Bronchial epithelial cell (primary cell): ENCODE measurements around the gene USP48. TPM values are rescaled to one million over a fixed set of nuclear protein-coding genes. Genes with fewer than 3 reads are reported as not detected.
"Not testable (repeated sequence)": the region's sequence is repeated elsewhere in the genome, so short reads cannot be mapped to it uniquely, and the experiment has no call there.

Experiments used
- DNase-seq: peaks from one replicate; pipeline ENCODE4 v3.0.0-alpha.2; 2010; ENCODE audit warnings: low read depth
- FAIRE-seq: peaks from 2 replicates; lab custom pipeline; 2011; peaks lifted over from hg19 to GRCh38; lab: Jason Lieb, UNC
- H3K27me3 ChIP-seq: 2 replicates; pipeline ENCODE4 v1.5.1; 2011; ENCODE audit warnings: low read length; ENCODE audit not compliant: control insufficient read depth, insufficient read depth
- H3K36me3 ChIP-seq: 2 replicates; pipeline ENCODE4 v1.5.1; 2011; ENCODE audit warnings: low read length; ENCODE audit not compliant: control insufficient read depth, insufficient read depth
- H3K4me3 ChIP-seq: 2 replicates; pipeline ENCODE4 v1.5.1; 2011; ENCODE audit warnings: mild to moderate bottlenecking, low read depth, low read length, control low read depth
- CTCF ChIP-seq: IDR thresholded peaks from 2 replicates; pipeline ENCODE4 v1.5.1; 2011; ENCODE audit warnings: mild to moderate bottlenecking, moderate library complexity, low read length, control low read depth, inconsistent platforms; ENCODE audit not compliant: insufficient read depth, severe bottlenecking
- total RNA-seq: library from RNA; depleted of rRNA; stranded (reverse); fragments of >200 nt; gene quantifications from 2 replicates; pipeline ENCODE4 v1.2.1, GENCODE V29; 2014

USP48 gene
- total RNA-seq, 1 donor from 2014 or later, result 23.4 TPM

GRCh38 chr1:21779613-21780521 lies 3.1 kb downstream of the USP48 start:
- H3K4me3 ChIP-seq, result no peak overlapping the region
- no peak for TF ChIP-seq CTCF
- no peak for FAIRE-seq

GRCh38 chr1:21778405-21778727 lies 4.6 kb downstream of the USP48 start:
- TF ChIP-seq CTCF, result no peak
- DNase-seq (no peak), FAIRE-seq (no peak)
- no peaks in the 10 kb centered on the region for H3K36me3 ChIP-seq
- no peaks in the 10 kb centered on the region for H3K27me3 ChIP-seq
- no peak overlapping the region for H3K4me3 ChIP-seq

More at GRCh38 chr1:21779613-21780521, 3.1 kb downstream of the USP48 start:
- DNase-seq, result no peak
- no peaks in the 10 kb centered on the region for H3K27me3 ChIP-seq
- H3K36me3 ChIP-seq, result no peaks in the 10 kb centered on the region

GRCh38 chr1:21776925-21777324 lies 6.0 kb downstream of the USP48 start:
- H3K27me3 ChIP-seq, H3K4me3 ChIP-seq, FAIRE-seq, H3K36me3 ChIP-seq, DNase-seq: not testable (repeated sequence)

- Histone ChIP-seq H3K27me3 (no peaks in the 10 kb centered on the region), H3K4me3 (no peak overlapping the region), H3K36me3 (no peaks in the 10 kb centered on the region)
- FAIRE-seq (no peak), DNase-seq (peak; percentile 7)
- TF ChIP-seq CTCF, result no peak
Measured at GRCh38 chr1:21775985-21776562, 6.9 kb downstream of the USP48 start.

GRCh38 chr1:21775550-21775914 lies 7.4 kb downstream of the USP48 start:
- DNase-seq (no peak), FAIRE-seq (no peak)
- H3K4me3 ChIP-seq, result no peak overlapping the region
- TF ChIP-seq CTCF, result no peak
- H3K36me3 ChIP-seq, result no peaks in the 10 kb centered on the region
- H3K27me3 ChIP-seq, result no peaks in the 10 kb centered on the region

GRCh38 chr1:21774835-21775549 lies 8.0 kb downstream of the USP48 start:
- Histone ChIP-seq H3K36me3 (no peaks in the 10 kb centered on the region), H3K4me3 (no peak overlapping the region), H3K27me3 (no peaks in the 10 kb centered on the region)
- TF ChIP-seq CTCF, result no peak
- DNase-seq (no peak), FAIRE-seq (no peak)
